ENCODE results near the gene PDCD1LG2.

Gene PDCD1LG2

GRCh38 chr9:5549658-5550650 is 39.6 kb downstream of the PDCD1LG2 start:
- no peak overlapping the region for H3K4me3 ChIP-seq (ENCODE audit: low read depth, low read length)

GRCh38 chr9:5551368-5552150 is 41.2 kb downstream of the PDCD1LG2 start:
- no peak for TF ChIP-seq CTCF (IDR thresholded peaks at IDR 0.05; ENCODE audit: insufficient read depth, low read length, missing control alignments)
- CTCF ChIA-PET, result interaction anchor here (1.5 kb wide), 1 partner anchor 101 kb away, joined by 4 read pairs; the partner anchor contains the start of gene CD274
- POLR2A ChIA-PET, result interaction anchor here (0.6 to 0.7 kb wide), 2 partner anchors 20 to 41 kb away, joined by 3 to 4 read pairs; partner anchors contain the start of gene PDCD1LG2
- no peak overlapping the region for H3K4me3 ChIP-seq (ENCODE audit: low read depth, low read length)
- DNase-seq (ENCODE audit: low read depth, low spot score), result no peak

More at GRCh38 chr9:5549658-5550650, 39.6 kb downstream of the PDCD1LG2 start:
- ChIA-PET CTCF (interaction anchor here (0.6 to 1.4 kb wide), 7 partner anchors 9 to 790 kb away, joined by 3 to 6 read pairs (median 3); no protein-coding TSS in a partner anchor), POLR2A (no interaction called here)
- TF ChIP-seq CTCF (IDR thresholded peaks at IDR 0.05; ENCODE audit: insufficient read depth, low read length, missing control alignments), result no peak
- no peak for DNase-seq (ENCODE audit: low read depth, low spot score)

GRCh38 chr9:5552301-5552700 is 42.0 kb downstream of the PDCD1LG2 start:
- DNase-seq (ENCODE audit: low read depth, low spot score), result no peak
- CTCF ChIA-PET, result interaction anchor here (1.5 kb wide), 1 partner anchor 102 kb away, joined by 4 read pairs; the partner anchor contains the start of gene CD274

GRCh38 chr9:5553211-5553610 is 42.9 kb downstream of the PDCD1LG2 start:
- peak; percentile 72 for DNase-seq (ENCODE audit: low read depth, low spot score)
- POLR2A ChIA-PET, result interaction anchor here (0.9 to 1.5 kb wide), 2 partner anchors 35 to 43 kb away, joined by 3 to 7 read pairs; no protein-coding TSS in a partner anchor
- H3K4me3 ChIP-seq (ENCODE audit: low read depth, low read length), result no peak overlapping the region
- TF ChIP-seq CTCF (IDR thresholded peaks at IDR 0.05; ENCODE audit: insufficient read depth, low read length, missing control alignments), result no peak
- CTCF ChIA-PET, result interaction anchor here (1.1 to 2.1 kb wide), 3 partner anchors 37 to 103 kb away, joined by 3 to 10 read pairs (median 5); partner anchors contain the start of gene CD274

More at GRCh38 chr9:5552301-5552700, 42.0 kb downstream of the PDCD1LG2 start:
- POLR2A ChIA-PET, result interaction anchor here (0.6 to 1.5 kb wide), 2 partner anchors 34 to 42 kb away, joined by 4 to 7 read pairs; partner anchors contain the start of gene PDCD1LG2
- no peak overlapping the region for H3K4me3 ChIP-seq (ENCODE audit: low read depth, low read length)
- TF ChIP-seq CTCF (IDR thresholded peaks at IDR 0.05; ENCODE audit: insufficient read depth, low read length, missing control alignments), result no peak

- ChIA-PET CTCF (interaction anchor here (1.1 to 2.1 kb wide), 5 partner anchors 33 to 104 kb away, joined by 3 to 10 read pairs (median 4); partner anchors contain the start of gene CD274), POLR2A (interaction anchor here (0.5 to 1.0 kb wide), 2 partner anchors 17 to 44 kb away, joined by 3 to 9 read pairs; partner anchors contain the start of gene PDCD1LG2)
- DNase-seq (ENCODE audit: low read depth, low spot score), result no peak
- no peak for TF ChIP-seq CTCF (IDR thresholded peaks at IDR 0.05; ENCODE audit: insufficient read depth, low read length, missing control alignments)
- no peak overlapping the region for H3K4me3 ChIP-seq (ENCODE audit: low read depth, low read length)
Measured at GRCh38 chr9:5554254-5554653, 43.9 kb downstream of the PDCD1LG2 start.

All from AG04449 (cell line).